Measurements from ENCODE around the gene ZNF804A. TPM values are rescaled to one million over a fixed set of nuclear protein-coding genes. Genes with fewer than 3 reads are reported as not detected.

Gene ZNF804A
- total RNA-seq, 1 experiment from 2014 or later = not detected

DNA sequence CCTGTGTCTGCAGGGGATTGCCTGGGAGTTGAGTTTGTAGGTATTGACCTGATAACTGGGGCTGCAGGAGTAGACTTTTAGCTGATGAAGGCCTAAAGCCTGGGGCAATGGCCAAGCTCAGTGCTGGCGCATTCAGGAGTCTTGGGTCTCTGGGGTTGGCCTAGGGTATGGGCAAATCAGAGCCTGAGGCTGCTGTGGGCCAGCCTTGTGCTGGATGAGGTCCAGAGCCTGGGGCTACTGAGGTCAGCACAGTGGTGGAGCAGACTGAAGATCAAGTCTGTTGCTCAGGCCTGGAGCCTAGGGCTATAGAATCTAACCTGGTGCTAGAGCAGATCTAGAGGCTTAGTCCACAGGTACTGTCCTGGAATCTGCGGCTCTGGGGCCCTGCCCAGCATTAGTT lies 262.4 kb downstream of the ZNF804A start:
- intact Hi-C loops (cut with micrococcal nuclease; ENCODE audit: unreplicated experiment) = no loop called here
- Histone ChIP-seq H3K4me3 (ENCODE audit: low read depth, low read length) (no peak overlapping the region), H3K27me3 (replicated peaks; ENCODE audit: control insufficient read depth, insufficient read depth, low read length) (no peaks in the 10 kb centered on the region), H3K4me1 (no peaks in the 10 kb centered on the region), H3K36me3 (ENCODE audit: control insufficient read depth, insufficient read depth, low read length) (no peaks in the 10 kb centered on the region), H3K9me3 (peaks cover 23% of the 10 kb centered on the region)
- H3K27me3 Mint-ChIP-seq (ENCODE audit: insufficient read depth, unreplicated experiment) = no peaks in the 10 kb centered on the region
- H3K27ac Mint-ChIP-seq (ENCODE audit: unreplicated experiment) = no peak overlapping the region
- no TSS peak for BruUV-seq (replicated peaks)
- H3K4me3 Mint-ChIP-seq (ENCODE audit: unreplicated experiment) = no peak overlapping the region
- ChIA-PET POLR2A (no interaction called here), CTCF (no interaction called here)
- no peaks in the 10 kb centered on the region for H3K36me3 Mint-ChIP-seq (ENCODE audit: insufficient read depth, unreplicated experiment)
- TF ChIP-seq, protein P1, sequence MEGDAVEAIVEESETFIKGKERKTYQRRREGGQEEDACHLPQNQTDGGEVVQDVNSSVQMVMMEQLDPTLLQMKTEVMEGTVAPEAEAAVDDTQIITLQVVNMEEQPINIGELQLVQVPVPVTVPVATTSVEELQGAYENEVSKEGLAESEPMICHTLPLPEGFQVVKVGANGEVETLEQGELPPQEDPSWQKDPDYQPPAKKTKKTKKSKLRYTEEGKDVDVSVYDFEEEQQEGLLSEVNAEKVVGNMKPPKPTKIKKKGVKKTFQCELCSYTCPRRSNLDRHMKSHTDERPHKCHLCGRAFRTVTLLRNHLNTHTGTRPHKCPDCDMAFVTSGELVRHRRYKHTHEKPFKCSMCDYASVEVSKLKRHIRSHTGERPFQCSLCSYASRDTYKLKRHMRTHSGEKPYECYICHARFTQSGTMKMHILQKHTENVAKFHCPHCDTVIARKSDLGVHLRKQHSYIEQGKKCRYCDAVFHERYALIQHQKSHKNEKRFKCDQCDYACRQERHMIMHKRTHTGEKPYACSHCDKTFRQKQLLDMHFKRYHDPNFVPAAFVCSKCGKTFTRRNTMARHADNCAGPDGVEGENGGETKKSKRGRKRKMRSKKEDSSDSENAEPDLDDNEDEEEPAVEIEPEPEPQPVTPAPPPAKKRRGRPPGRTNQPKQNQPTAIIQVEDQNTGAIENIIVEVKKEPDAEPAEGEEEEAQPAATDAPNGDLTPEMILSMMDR (IDR thresholded peaks at IDR 0.05; ENCODE audit: insufficient read depth in 1 of 2, low read depth in 1 of 2, low read length in 1 of 2, severe bottlenecking in 1 of 2, unreplicated experiment in 1 of 2) = no peak
- peaks cover 25% of the 10 kb centered on the region for H3K9me3 Mint-ChIP-seq (ENCODE audit: unreplicated experiment)
- H3K4me1 Mint-ChIP-seq (ENCODE audit: low read depth, unreplicated experiment) = no peaks in the 10 kb centered on the region
- no peak for DNase-seq

GRCh38 chr2:184875212-184875611 lies 276.9 kb downstream of the ZNF804A start:
- H3K9me3 Mint-ChIP-seq (ENCODE audit: unreplicated experiment) = peaks cover 24% of the 10 kb centered on the region
- H3K36me3 ChIP-seq (ENCODE audit: control insufficient read depth, insufficient read depth, low read length) = no peaks in the 10 kb centered on the region
- BruUV-seq (replicated peaks) = no TSS peak
- no peak overlapping the region for H3K27ac Mint-ChIP-seq (ENCODE audit: unreplicated experiment)
- H3K27me3 ChIP-seq (replicated peaks; ENCODE audit: control insufficient read depth, insufficient read depth, low read length) = no peaks in the 10 kb centered on the region
- H3K36me3 Mint-ChIP-seq (ENCODE audit: insufficient read depth, unreplicated experiment) = no peaks in the 10 kb centered on the region
- CTCF ChIA-PET = no interaction called here
- H3K4me3 ChIP-seq (ENCODE audit: low read depth, low read length) = no peak overlapping the region
- no peak for DNase-seq
- peaks cover 7% of the 10 kb centered on the region for H3K4me1 Mint-ChIP-seq (ENCODE audit: low read depth, unreplicated experiment)
- intact Hi-C loops (cut with micrococcal nuclease; ENCODE audit: unreplicated experiment) = no loop called here
- POLR2A ChIA-PET = no interaction called here
- TF ChIP-seq, protein P1 (IDR thresholded peaks at IDR 0.05; ENCODE audit: insufficient read depth in 1 of 2, low read depth in 1 of 2, low read length in 1 of 2, severe bottlenecking in 1 of 2, unreplicated experiment in 1 of 2) = no peak
- H3K27me3 Mint-ChIP-seq (ENCODE audit: insufficient read depth, unreplicated experiment) = no peaks in the 10 kb centered on the region
- no peak overlapping the region for H3K4me3 Mint-ChIP-seq (ENCODE audit: unreplicated experiment)
- H3K9me3 ChIP-seq = 0 out of 2 replicates have a peak, but pooled peaks cover 4% of the 10 kb centered on the region
- H3K4me1 ChIP-seq = peaks cover 15% of the 10 kb centered on the region

GRCh38 chr2:184875911-184876310 lies 277.6 kb downstream of the ZNF804A start:
- no peak for DNase-seq
- CTCF ChIA-PET = no interaction called here
- intact Hi-C loops (cut with micrococcal nuclease; ENCODE audit: unreplicated experiment) = no loop called here
- Histone ChIP-seq H3K9me3 (0 out of 2 replicates have a peak, but pooled peaks cover 4% of the 10 kb centered on the region), H3K36me3 (ENCODE audit: control insufficient read depth, insufficient read depth, low read length) (no peaks in the 10 kb centered on the region), H3K27me3 (replicated peaks; ENCODE audit: control insufficient read depth, insufficient read depth, low read length) (no peaks in the 10 kb centered on the region), H3K4me3 (ENCODE audit: low read depth, low read length) (no peak overlapping the region), H3K4me1 (peaks cover 8% of the 10 kb centered on the region)
- POLR2A ChIA-PET = no interaction called here
- Mint-ChIP-seq H3K9me3 (ENCODE audit: unreplicated experiment) (peaks cover 20% of the 10 kb centered on the region), H3K36me3 (ENCODE audit: insufficient read depth, unreplicated experiment) (no peaks in the 10 kb centered on the region), H3K4me1 (ENCODE audit: low read depth, unreplicated experiment) (peaks cover 7% of the 10 kb centered on the region), H3K4me3 (ENCODE audit: unreplicated experiment) (no peak overlapping the region), H3K27me3 (ENCODE audit: insufficient read depth, unreplicated experiment) (no peaks in the 10 kb centered on the region), H3K27ac (ENCODE audit: unreplicated experiment) (no peak overlapping the region)
- no TSS peak for BruUV-seq (replicated peaks)
- TF ChIP-seq, protein P1 (IDR thresholded peaks at IDR 0.05; ENCODE audit: insufficient read depth in 1 of 2, low read depth in 1 of 2, low read length in 1 of 2, severe bottlenecking in 1 of 2, unreplicated experiment in 1 of 2) = no peak
